ENCODE results near the gene BMAL1.

DNA sequence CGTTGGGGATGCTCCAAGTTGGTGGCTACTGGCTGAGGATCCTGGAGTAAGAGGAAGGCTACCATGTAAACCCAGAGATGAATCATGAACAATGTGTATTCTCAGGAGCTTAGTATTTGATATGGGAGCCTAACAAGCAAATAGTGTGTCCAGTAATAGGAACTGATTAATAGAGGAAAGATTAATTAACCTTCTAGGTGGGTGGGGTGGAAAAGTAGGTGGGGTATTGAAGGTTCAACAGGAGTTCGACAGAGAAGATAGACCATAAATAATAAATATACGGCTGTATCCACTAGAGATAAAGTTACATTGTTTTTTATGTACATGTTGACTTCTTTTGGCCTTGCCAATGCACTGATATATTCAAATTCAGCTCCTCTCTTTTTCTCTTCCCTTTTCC is 43.1 kb downstream of the BMAL1 start:
- TF ChIP-seq SMAD3 (CRISPR knock-in tag; IDR thresholded peaks at IDR 0.05; ENCODE audit: borderline replicate concordance) = no peak
- TF ChIP-seq, protein P1, sequence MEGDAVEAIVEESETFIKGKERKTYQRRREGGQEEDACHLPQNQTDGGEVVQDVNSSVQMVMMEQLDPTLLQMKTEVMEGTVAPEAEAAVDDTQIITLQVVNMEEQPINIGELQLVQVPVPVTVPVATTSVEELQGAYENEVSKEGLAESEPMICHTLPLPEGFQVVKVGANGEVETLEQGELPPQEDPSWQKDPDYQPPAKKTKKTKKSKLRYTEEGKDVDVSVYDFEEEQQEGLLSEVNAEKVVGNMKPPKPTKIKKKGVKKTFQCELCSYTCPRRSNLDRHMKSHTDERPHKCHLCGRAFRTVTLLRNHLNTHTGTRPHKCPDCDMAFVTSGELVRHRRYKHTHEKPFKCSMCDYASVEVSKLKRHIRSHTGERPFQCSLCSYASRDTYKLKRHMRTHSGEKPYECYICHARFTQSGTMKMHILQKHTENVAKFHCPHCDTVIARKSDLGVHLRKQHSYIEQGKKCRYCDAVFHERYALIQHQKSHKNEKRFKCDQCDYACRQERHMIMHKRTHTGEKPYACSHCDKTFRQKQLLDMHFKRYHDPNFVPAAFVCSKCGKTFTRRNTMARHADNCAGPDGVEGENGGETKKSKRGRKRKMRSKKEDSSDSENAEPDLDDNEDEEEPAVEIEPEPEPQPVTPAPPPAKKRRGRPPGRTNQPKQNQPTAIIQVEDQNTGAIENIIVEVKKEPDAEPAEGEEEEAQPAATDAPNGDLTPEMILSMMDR (IDR thresholded peaks at IDR 0.05) = no peak
- TF ChIP-seq, protein P2, sequence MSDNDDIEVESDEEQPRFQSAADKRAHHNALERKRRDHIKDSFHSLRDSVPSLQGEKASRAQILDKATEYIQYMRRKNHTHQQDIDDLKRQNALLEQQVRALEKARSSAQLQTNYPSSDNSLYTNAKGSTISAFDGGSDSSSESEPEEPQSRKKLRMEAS (CRISPR knock-in tag; IDR thresholded peaks at IDR 0.05) = no peak
- TF ChIP-seq CBFB (CRISPR knock-in tag; IDR thresholded peaks at IDR 0.05; ENCODE audit: low read depth) = no peak
- TF ChIP-seq, protein P3, sequence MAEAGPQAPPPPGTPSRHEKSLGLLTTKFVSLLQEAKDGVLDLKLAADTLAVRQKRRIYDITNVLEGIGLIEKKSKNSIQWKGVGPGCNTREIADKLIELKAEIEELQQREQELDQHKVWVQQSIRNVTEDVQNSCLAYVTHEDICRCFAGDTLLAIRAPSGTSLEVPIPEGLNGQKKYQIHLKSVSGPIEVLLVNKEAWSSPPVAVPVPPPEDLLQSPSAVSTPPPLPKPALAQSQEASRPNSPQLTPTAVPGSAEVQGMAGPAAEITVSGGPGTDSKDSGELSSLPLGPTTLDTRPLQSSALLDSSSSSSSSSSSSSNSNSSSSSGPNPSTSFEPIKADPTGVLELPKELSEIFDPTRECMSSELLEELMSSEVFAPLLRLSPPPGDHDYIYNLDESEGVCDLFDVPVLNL (CRISPR knock-in tag; IDR thresholded peaks at IDR 0.05; ENCODE audit: borderline replicate concordance, low read depth) = no peak
- TF ChIP-seq, protein P4, sequence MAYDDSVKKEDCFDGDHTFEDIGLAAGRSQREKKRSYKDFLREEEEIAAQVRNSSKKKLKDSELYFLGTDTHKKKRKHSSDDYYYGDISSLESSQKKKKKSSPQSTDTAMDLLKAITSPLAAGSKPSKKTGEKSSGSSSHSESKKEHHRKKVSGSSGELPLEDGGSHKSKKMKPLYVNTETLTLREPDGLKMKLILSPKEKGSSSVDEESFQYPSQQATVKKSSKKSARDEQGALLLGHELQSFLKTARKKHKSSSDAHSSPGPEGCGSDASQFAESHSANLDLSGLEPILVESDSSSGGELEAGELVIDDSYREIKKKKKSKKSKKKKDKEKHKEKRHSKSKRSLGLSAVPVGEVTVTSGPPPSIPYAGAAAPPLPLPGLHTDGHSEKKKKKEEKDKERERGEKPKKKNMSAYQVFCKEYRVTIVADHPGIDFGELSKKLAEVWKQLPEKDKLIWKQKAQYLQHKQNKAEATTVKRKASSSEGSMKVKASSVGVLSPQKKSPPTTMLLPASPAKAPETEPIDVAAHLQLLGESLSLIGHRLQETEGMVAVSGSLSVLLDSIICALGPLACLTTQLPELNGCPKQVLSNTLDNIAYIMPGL (CRISPR knock-in tag; IDR thresholded peaks at IDR 0.05) = no peak
- TF ChIP-seq, protein P5, sequence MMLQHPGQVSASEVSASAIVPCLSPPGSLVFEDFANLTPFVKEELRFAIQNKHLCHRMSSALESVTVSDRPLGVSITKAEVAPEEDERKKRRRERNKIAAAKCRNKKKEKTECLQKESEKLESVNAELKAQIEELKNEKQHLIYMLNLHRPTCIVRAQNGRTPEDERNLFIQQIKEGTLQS (CRISPR knock-in tag; conservative IDR thresholded peaks at IDR 0.05) = no peak
- TF ChIP-seq ESRRA (CRISPR knock-in tag; IDR thresholded peaks at IDR 0.05; ENCODE audit: borderline replicate concordance) = no peak
- no peak for TF ChIP-seq NR1H2 (CRISPR knock-in tag; IDR thresholded peaks at IDR 0.05)

Data from WTC11 (cell line).